ENCODE measurements around the gene IQCK.

IQCK gene

GRCh38 chr16:19884611-19885450 lies 166.8 kb downstream of the IQCK start, which contains the start of gene GPRC5B:
GPRC5B (minus strand) TSS chr16:19884848; CDS start chr16:19872845, 12,003 bp downstream.
- Histone ChIP-seq H3K36me3 (no peaks in the 10 kb centered on the region), H3K4me2 (peak within 1 kb of the TSS; percentile 99), H3K27me3 (peaks cover 47% of the 10 kb centered on the region), H3K9ac (peak within 1 kb of the TSS; percentile 67; the same call in 1 of the 2 replicates), H3K4me1 (peaks cover 20% of the 10 kb centered on the region), H3K4me3 (peak within 1 kb of the TSS; percentile 69), H3K9me3 (no peaks in the 10 kb centered on the region), H3K27ac (no peak within 1 kb of the TSS), H4K20me1 (peaks cover 31% of the 10 kb centered on the region)
- no peak for TF ChIP-seq Cebpa-rat (IDR thresholded peaks at IDR 0.05)

- Histone ChIP-seq H3K4me3 (peak overlapping the region; percentile 69), H3K27me3 (peaks cover 47% of the 10 kb centered on the region), H3K4me2 (peak overlapping the region; percentile 99)
These were observed 167.5 kb downstream of the IQCK start for GRCh38 chr16:19885451-19886072.

GRCh38 chr16:19886073-19886941 lies 168.2 kb downstream of the IQCK start:
- no peak for TF ChIP-seq Cebpa-rat (IDR thresholded peaks at IDR 0.05)
- Histone ChIP-seq H3K4me1 (peaks cover 20% of the 10 kb centered on the region), H3K36me3 (no peaks in the 10 kb centered on the region), H4K20me1 (peaks cover 31% of the 10 kb centered on the region), H3K9me3 (no peaks in the 10 kb centered on the region), H3K27me3 (peaks cover 47% of the 10 kb centered on the region), H3K4me2 (peak overlapping the region; percentile 37), H3K27ac (no peak overlapping the region), H3K9ac (no peak overlapping the region), H3K4me3 (no peak overlapping the region)

More at GRCh38 chr16:19885451-19886072, 167.5 kb downstream of the IQCK start:
- Histone ChIP-seq H4K20me1 (peaks cover 31% of the 10 kb centered on the region), H3K27ac (no peak overlapping the region), H3K9me3 (no peaks in the 10 kb centered on the region), H3K4me1 (peaks cover 20% of the 10 kb centered on the region), H3K9ac (no peak overlapping the region), H3K36me3 (no peaks in the 10 kb centered on the region)
- TF ChIP-seq Cebpa-rat (IDR thresholded peaks at IDR 0.05): no peak

- Histone ChIP-seq H3K9me3 (no peaks in the 10 kb centered on the region; the same call in 1 of the 2 replicates), H3K36me3 (no peaks in the 10 kb centered on the region), H3K4me1 (peaks cover 12% of the 10 kb centered on the region; the same call in 1 of the 2 replicates), H3K4me3 (no peak overlapping the region), H3K9ac (no peak overlapping the region), H3K4me2 (no peak overlapping the region), H3K27ac (no peak overlapping the region), H4K20me1 (peaks cover 10% of the 10 kb centered on the region), H3K27me3 (peaks cover 22% of the 10 kb centered on the region)
- no peak for TF ChIP-seq Cebpa-rat (IDR thresholded peaks at IDR 0.05)
These were observed 170.8 kb downstream of the IQCK start for GRCh38 chr16:19888834-19889233.

- Histone ChIP-seq H3K9me3 (no peaks in the 10 kb centered on the region; the same call in 1 of the 2 replicates), H3K4me3 (no peak overlapping the region), H3K27me3 (peaks cover 2% of the 10 kb centered on the region), H3K4me2 (no peak overlapping the region), H3K9ac (no peak overlapping the region), H4K20me1 (peaks cover 2% of the 10 kb centered on the region; the same call in 1 of the 2 replicates), H3K4me1 (0 out of 2 replicates have a peak, but pooled peaks cover 2% of the 10 kb centered on the region), H3K27ac (no peak overlapping the region), H3K36me3 (no peaks in the 10 kb centered on the region)
- TF ChIP-seq Cebpa-rat (IDR thresholded peaks at IDR 0.05): no peak
These were observed 172.8 kb downstream of the IQCK start for GRCh38 chr16:19890901-19891300.

GRCh38 chr16:19892902-19893301 lies 174.8 kb downstream of the IQCK start:
- H3K9me3 ChIP-seq: no peaks in the 10 kb centered on the region; the same call in 1 of the 2 replicates
- H3K36me3 ChIP-seq: no peaks in the 10 kb centered on the region
- H3K4me3 ChIP-seq: no peak overlapping the region
- H4K20me1 ChIP-seq: no peaks in the 10 kb centered on the region
- H3K9ac ChIP-seq: no peak overlapping the region
- H3K27me3 ChIP-seq: no peaks in the 10 kb centered on the region
- H3K4me2 ChIP-seq: no peak overlapping the region
- no peak for TF ChIP-seq Cebpa-rat (IDR thresholded peaks at IDR 0.05)
- no peak overlapping the region for H3K27ac ChIP-seq
- H3K4me1 ChIP-seq: no peaks in the 10 kb centered on the region

GRCh38 chr16:19894586-19894985 lies 176.5 kb downstream of the IQCK start:
- H3K4me2 ChIP-seq: no peak overlapping the region
- H3K36me3 ChIP-seq: no peaks in the 10 kb centered on the region
- H3K4me1 ChIP-seq: no peaks in the 10 kb centered on the region
- no peaks in the 10 kb centered on the region for H4K20me1 ChIP-seq
- H3K27ac ChIP-seq: no peak overlapping the region
- H3K9ac ChIP-seq: no peak overlapping the region
- H3K9me3 ChIP-seq: no peaks in the 10 kb centered on the region; the same call in 1 of the 2 replicates
- no peak overlapping the region for H3K4me3 ChIP-seq
- no peak for TF ChIP-seq Cebpa-rat (IDR thresholded peaks at IDR 0.05)
- no peaks in the 10 kb centered on the region for H3K27me3 ChIP-seq

- Histone ChIP-seq H3K9me3 (no peaks in the 10 kb centered on the region; the same call in 1 of the 2 replicates), H4K20me1 (no peaks in the 10 kb centered on the region), H3K27me3 (no peaks in the 10 kb centered on the region), H3K27ac (no peak overlapping the region), H3K4me2 (no peak overlapping the region), H3K4me1 (no peaks in the 10 kb centered on the region), H3K9ac (no peak overlapping the region), H3K36me3 (no peaks in the 10 kb centered on the region), H3K4me3 (no peak overlapping the region)
- no peak for TF ChIP-seq Cebpa-rat (IDR thresholded peaks at IDR 0.05)
These were observed 178.9 kb downstream of the IQCK start for GRCh38 chr16:19896951-19897350.

- H3K27ac ChIP-seq: no peak overlapping the region
- no peak overlapping the region for H3K9ac ChIP-seq
- H3K4me1 ChIP-seq: no peaks in the 10 kb centered on the region
- H3K27me3 ChIP-seq: no peaks in the 10 kb centered on the region
- H3K36me3 ChIP-seq: no peaks in the 10 kb centered on the region
- no peak overlapping the region for H3K4me3 ChIP-seq
- no peaks in the 10 kb centered on the region; the same call in 1 of the 2 replicates for H3K9me3 ChIP-seq
- no peaks in the 10 kb centered on the region for H4K20me1 ChIP-seq
- TF ChIP-seq Cebpa-rat (IDR thresholded peaks at IDR 0.05): no peak
- H3K4me2 ChIP-seq: no peak overlapping the region
These were observed 180.1 kb downstream of the IQCK start for GRCh38 chr16:19898166-19898565.

All from BLaER1 (cell line).